ENCODE data around the gene CD164L2. TPM values are rescaled to one million over a fixed set of nuclear protein-coding genes. Genes with fewer than 3 reads are reported as not detected.

CD164L2 gene
- polyA plus RNA-seq, 1 donor = not detected

Other genes starting within 250 kb of the CD164L2 start
- 14.4 TPM for gene SLC9A1, start 228.2 kb downstream of the CD164L2 start, polyA plus RNA-seq (ENCODE audit: insufficient read length)
- gene WDTC1, start 148.7 kb downstream of the CD164L2 start, polyA plus RNA-seq (ENCODE audit: insufficient read length) = 28.7 TPM
- gene TMEM222, start 61.2 kb downstream of the CD164L2 start, polyA plus RNA-seq (ENCODE audit: insufficient read length) = 25.0 TPM
- gene SYTL1, start 41.3 kb downstream of the CD164L2 start, polyA plus RNA-seq (ENCODE audit: insufficient read length) = 0.49 TPM
- gene MAP3K6, start 16.4 kb downstream of the CD164L2 start, polyA plus RNA-seq (ENCODE audit: insufficient read length) = 8.6 TPM
- 0.32 TPM for gene FCN3, start 8.5 kb downstream of the CD164L2 start, polyA plus RNA-seq (ENCODE audit: insufficient read length)
- 0.75 TPM for gene GPR3, start 9.3 kb upstream of the CD164L2 start, polyA plus RNA-seq (ENCODE audit: insufficient read length)
- gene WASF2, start 106.8 kb upstream of the CD164L2 start, polyA plus RNA-seq (ENCODE audit: insufficient read length) = 66.3 TPM
- 93.6 TPM for gene AHDC1, start 220.8 kb upstream of the CD164L2 start, polyA plus RNA-seq (ENCODE audit: insufficient read length)

All from forelimb muscle (tissue), 1 donor.